Measurements from ENCODE around the gene LY6G6F. TPM values are rescaled to one million over a fixed set of nuclear protein-coding genes. Genes with fewer than 3 reads are reported as not detected.

LY6G6F gene
- total RNA-seq, 4 donors from 2014 or later: not detected

DNA sequence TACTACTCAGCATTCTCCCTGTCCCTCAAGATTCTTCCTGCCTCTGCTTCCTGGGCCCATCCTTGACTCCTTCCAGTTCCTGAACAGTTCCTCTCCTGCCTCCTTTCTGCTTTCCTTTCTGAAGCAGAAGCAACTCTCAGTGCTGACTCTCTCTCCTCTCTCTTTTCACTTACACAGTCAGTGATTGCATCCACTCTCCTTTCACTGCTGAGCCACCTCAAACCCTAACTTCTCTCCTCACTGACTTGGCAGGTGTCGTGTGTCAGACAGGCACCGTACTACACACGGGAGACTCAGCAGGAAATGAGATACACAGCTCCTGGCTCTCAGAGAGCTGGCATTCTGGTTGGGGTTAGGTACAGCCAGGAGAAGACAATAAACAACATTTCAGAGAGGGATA, 9.1 kb upstream of the LY6G6F start:
- no peak for TF ChIP-seq POLR2A (IDR thresholded peaks at IDR 0.05)
- TF ChIP-seq, protein P1, sequence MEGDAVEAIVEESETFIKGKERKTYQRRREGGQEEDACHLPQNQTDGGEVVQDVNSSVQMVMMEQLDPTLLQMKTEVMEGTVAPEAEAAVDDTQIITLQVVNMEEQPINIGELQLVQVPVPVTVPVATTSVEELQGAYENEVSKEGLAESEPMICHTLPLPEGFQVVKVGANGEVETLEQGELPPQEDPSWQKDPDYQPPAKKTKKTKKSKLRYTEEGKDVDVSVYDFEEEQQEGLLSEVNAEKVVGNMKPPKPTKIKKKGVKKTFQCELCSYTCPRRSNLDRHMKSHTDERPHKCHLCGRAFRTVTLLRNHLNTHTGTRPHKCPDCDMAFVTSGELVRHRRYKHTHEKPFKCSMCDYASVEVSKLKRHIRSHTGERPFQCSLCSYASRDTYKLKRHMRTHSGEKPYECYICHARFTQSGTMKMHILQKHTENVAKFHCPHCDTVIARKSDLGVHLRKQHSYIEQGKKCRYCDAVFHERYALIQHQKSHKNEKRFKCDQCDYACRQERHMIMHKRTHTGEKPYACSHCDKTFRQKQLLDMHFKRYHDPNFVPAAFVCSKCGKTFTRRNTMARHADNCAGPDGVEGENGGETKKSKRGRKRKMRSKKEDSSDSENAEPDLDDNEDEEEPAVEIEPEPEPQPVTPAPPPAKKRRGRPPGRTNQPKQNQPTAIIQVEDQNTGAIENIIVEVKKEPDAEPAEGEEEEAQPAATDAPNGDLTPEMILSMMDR (IDR thresholded peaks at IDR 0.05): no peak
- H3K36me3 ChIP-seq: peaks cover 21 to 34% of the 10 kb centered on the region in 2 donors
- H3K9me3 ChIP-seq: no peaks in the 10 kb centered on the region
- no peak overlapping the region for H3K4me3 ChIP-seq (replicated peaks in 1 of 3)
- no peak for DNase-seq
- H3K27me3 ChIP-seq: no peaks in the 10 kb centered on the region
- peaks cover 16 to 20% of the 10 kb centered on the region in 2 donors for H3K4me1 ChIP-seq
- intact Hi-C loops (cut with DNase I): no loop called here
- WGBS, 2 donors: 50 to 63% methylated on average over 3 of the region's 3 CpGs
- no peak overlapping the region for H3K27ac ChIP-seq

DNA sequence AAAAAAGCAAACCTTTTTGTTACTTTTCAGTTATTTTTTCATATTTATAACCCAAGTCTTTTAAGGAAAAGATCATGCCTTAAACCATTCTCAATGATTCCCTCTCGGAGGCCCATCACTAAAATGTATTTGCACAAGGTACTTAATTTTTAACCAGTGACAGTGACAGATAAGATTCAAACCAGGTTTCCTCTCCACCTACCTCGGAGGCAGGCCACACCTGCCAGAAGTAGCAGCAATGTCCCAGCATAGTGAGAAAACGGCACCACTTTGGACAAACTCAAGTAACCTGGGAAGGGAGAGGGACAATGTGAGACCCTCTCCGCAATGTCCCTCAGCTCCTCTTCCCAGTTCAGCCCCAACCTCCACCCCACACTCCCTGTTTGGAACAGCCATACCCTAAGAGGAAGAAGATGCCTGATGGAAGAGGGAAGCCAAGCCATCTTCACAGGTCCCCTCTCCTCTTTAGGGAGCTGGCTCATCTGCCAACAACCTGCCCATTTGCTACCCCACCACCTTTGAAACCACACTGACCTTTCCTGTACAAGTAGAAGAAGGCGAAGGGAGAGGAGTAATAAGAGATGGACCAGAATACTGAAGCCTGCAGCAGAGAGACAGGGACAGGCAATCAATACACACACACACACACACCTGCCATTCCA, 5.8 kb upstream of the LY6G6F start:
- H3K27ac ChIP-seq: no peak overlapping the region
- no peak for DNase-seq
- H3K9me3 ChIP-seq: no peaks in the 10 kb centered on the region
- WGBS, 2 donors: 92 to 94% methylated on average over 5 of the region's 5 CpGs
- peaks cover 20 to 21% of the 10 kb centered on the region in 2 donors for H3K4me1 ChIP-seq
- no peaks in the 10 kb centered on the region for H3K27me3 ChIP-seq
- peaks cover 6% of the 10 kb centered on the region in 2 donors for H3K36me3 ChIP-seq
- no peak for TF ChIP-seq POLR2A (IDR thresholded peaks at IDR 0.05)
- TF ChIP-seq, protein P1 (IDR thresholded peaks at IDR 0.05): no peak
- intact Hi-C loops (cut with DNase I): loop anchor here (5.0 kb wide), 1 partner anchor 36 kb away; the partner anchor contains the start of gene CLIC1
- H3K4me3 ChIP-seq (replicated peaks in 1 of 3): no peak overlapping the region

DNA sequence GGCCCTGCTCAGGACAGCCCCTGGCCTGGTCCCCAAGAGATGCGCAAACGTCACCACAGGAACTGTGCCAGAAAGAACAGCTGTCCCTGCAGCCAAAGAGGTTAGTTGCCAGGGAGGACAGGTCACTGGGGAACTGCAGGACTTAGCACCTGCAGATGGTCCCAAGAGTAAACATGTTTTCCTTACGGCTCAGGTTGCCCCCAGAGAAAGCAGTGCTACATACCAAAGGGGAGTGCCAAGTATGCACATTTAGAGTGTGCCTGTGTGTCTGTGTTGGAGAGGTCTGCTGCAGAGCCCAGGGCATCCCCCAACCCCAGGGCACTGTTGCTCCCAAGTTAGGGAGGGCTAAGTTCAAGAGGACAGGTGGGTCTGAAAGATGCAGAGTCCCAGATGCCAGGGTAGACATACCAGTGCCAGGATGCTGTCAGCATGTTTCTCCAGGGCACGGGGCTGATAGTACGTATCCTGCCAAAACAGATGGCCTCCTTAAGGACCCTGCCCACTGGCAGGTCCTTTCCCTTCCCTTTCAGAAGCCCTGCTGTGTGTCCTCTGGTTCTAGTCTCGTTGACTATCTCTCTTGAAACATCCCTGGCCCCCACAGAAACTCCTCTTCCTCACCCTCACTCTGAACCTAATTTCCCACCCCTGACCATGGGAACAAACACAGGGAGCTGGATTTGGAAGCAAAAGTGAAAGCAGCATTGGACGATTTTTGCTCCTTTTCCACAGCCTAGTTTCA, 4.8 kb upstream of the LY6G6F start:
- peaks cover 0 to 4% of the 10 kb centered on the region in 2 donors for H3K36me3 ChIP-seq
- peak overlapping the region; percentile 33 to 90 (median 75) for H3K4me3 ChIP-seq (replicated peaks in 1 of 3)
- peaks cover 20 to 21% of the 10 kb centered on the region in 2 donors for H3K4me1 ChIP-seq
- intact Hi-C loops (cut with DNase I): loop anchor here (5.0 kb wide), 1 partner anchor 35 kb away; the partner anchor contains the start of gene CLIC1
- H3K27ac ChIP-seq: peak overlapping the region; percentile 5 to 99 (median 96)
- no peaks in the 10 kb centered on the region for H3K9me3 ChIP-seq
- DNase-seq: no peak
- no peaks in the 10 kb centered on the region for H3K27me3 ChIP-seq
- TF ChIP-seq, protein P1 (IDR thresholded peaks at IDR 0.05): no peak
- TF ChIP-seq POLR2A (IDR thresholded peaks at IDR 0.05): no peak
- WGBS, 2 donors: 30 to 33% methylated on average over 7 of the region's 7 CpGs

DNA sequence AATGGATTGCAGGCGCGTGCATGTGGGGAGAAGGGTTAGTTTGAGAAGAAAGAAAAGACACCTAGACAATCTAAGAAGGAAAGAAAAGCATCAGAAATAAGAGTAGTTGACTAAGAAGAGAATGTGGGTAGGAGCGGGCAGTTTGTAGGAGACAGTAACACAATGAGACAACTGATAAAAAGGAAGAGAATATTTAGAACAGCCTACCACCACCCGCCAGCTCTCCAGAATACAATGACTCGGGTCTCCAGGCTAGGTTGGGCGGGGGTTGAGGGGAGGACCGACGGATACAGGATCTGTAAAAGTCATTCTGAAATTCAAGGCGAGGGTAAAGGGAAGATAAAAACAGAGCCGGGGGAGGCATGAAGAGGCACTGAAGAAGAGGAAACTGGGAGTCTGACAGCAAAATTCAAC, 4.3 kb upstream of the LY6G6F start:
- TF ChIP-seq POLR2A (IDR thresholded peaks at IDR 0.05): no peak
- TF ChIP-seq, protein P1 (IDR thresholded peaks at IDR 0.05): no peak
- peak overlapping the region; percentile 33 to 90 (median 75) for H3K4me3 ChIP-seq (replicated peaks in 1 of 3)
- H3K27ac ChIP-seq: peak overlapping the region; percentile 95 to 99 (median 96)
- no peaks in the 10 kb centered on the region for H3K9me3 ChIP-seq
- no peaks in the 10 kb centered on the region for H3K27me3 ChIP-seq
- peaks cover 20 to 21% of the 10 kb centered on the region in 2 donors for H3K4me1 ChIP-seq
- WGBS, 2 donors: 0 to 1% methylated on average over 10 of the region's 10 CpGs
- DNase-seq: no peak
- peaks cover 0 to 4% of the 10 kb centered on the region in 2 donors for H3K36me3 ChIP-seq
- intact Hi-C loops (cut with DNase I): loop anchor here (5.0 kb wide), 1 partner anchor 35 kb away; the partner anchor contains the start of gene CLIC1

Measured in thyroid gland (tissue), 4 donors.